ENCODE data around the gene MIPOL1. TPM values are rescaled to one million over a fixed set of nuclear protein-coding genes. Genes with fewer than 3 reads are reported as not detected.

Gene MIPOL1
- total RNA-seq, 1 donor from 2014 or later: 24.8 TPM

GRCh38 chr14:37165794-37166193 lies 31.9 kb upstream of the MIPOL1 start:
- Histone ChIP-seq H3K9me3 (no peaks in the 10 kb centered on the region), H3K4me1 (no peaks in the 10 kb centered on the region), H3K4me3 (no peak overlapping the region), H3K27ac (no peak overlapping the region), H3K36me3 (no peaks in the 10 kb centered on the region), H3K27me3 (no peaks in the 10 kb centered on the region)
- DNase-seq (ENCODE audit: extremely low spot score in 2 of 2): no peak
- TF ChIP-seq POLR2A (IDR thresholded peaks at IDR 0.05): no peak
- no peak for TF ChIP-seq POLR2AphosphoS5 (IDR thresholded peaks at IDR 0.05; ENCODE audit: insufficient read depth in 1 of 2, low read depth in 1 of 2)
- TF ChIP-seq CTCF (IDR thresholded peaks at IDR 0.05): no peak
- intact Hi-C loops (cut with DNase I): no loop called here

GRCh38 chr14:37167151-37168047 lies 30.3 kb upstream of the MIPOL1 start:
- H3K27ac ChIP-seq: no peak overlapping the region
- H3K4me1 ChIP-seq: no peaks in the 10 kb centered on the region
- no peak for DNase-seq (ENCODE audit: extremely low spot score in 2 of 2)
- no peak for TF ChIP-seq CTCF (IDR thresholded peaks at IDR 0.05)
- no peaks in the 10 kb centered on the region for H3K9me3 ChIP-seq
- H3K4me3 ChIP-seq: no peak overlapping the region
- no peaks in the 10 kb centered on the region for H3K36me3 ChIP-seq
- intact Hi-C loops (cut with DNase I): no loop called here
- H3K27me3 ChIP-seq: no peaks in the 10 kb centered on the region

GRCh38 chr14:37168721-37169120 lies 29.0 kb upstream of the MIPOL1 start:
- Histone ChIP-seq H3K36me3 (no peaks in the 10 kb centered on the region), H3K4me1 (peaks cover 9% of the 10 kb centered on the region), H3K9me3 (no peaks in the 10 kb centered on the region), H3K27me3 (no peaks in the 10 kb centered on the region), H3K4me3 (no peak overlapping the region), H3K27ac (no peak overlapping the region)
- no peak for DNase-seq (ENCODE audit: extremely low spot score in 2 of 2)
- TF ChIP-seq POLR2AphosphoS5 (IDR thresholded peaks at IDR 0.05; ENCODE audit: insufficient read depth in 1 of 2, low read depth in 1 of 2) (no peak), CTCF (IDR thresholded peaks at IDR 0.05) (no peak), POLR2A (IDR thresholded peaks at IDR 0.05) (no peak)
- intact Hi-C loops (cut with DNase I): no loop called here

GRCh38 chr14:37170237-37170636 lies 27.5 kb upstream of the MIPOL1 start:
- no peak for DNase-seq (ENCODE audit: extremely low spot score in 2 of 2)
- H3K36me3 ChIP-seq: no peaks in the 10 kb centered on the region
- H3K27me3 ChIP-seq: no peaks in the 10 kb centered on the region
- peaks cover 9% of the 10 kb centered on the region for H3K4me1 ChIP-seq
- H3K4me3 ChIP-seq: no peak overlapping the region
- intact Hi-C loops (cut with DNase I): no loop called here
- TF ChIP-seq CTCF (IDR thresholded peaks at IDR 0.05) (no peak), POLR2AphosphoS5 (IDR thresholded peaks at IDR 0.05; ENCODE audit: insufficient read depth in 1 of 2, low read depth in 1 of 2) (no peak), POLR2A (IDR thresholded peaks at IDR 0.05) (no peak)
- H3K9me3 ChIP-seq: no peaks in the 10 kb centered on the region
- no peak overlapping the region for H3K27ac ChIP-seq

GRCh38 chr14:37170993-37171392 lies 26.7 kb upstream of the MIPOL1 start:
- H3K36me3 ChIP-seq: no peaks in the 10 kb centered on the region
- H3K27me3 ChIP-seq: no peaks in the 10 kb centered on the region
- H3K4me3 ChIP-seq: no peak overlapping the region
- no peak overlapping the region for H3K27ac ChIP-seq
- no peaks in the 10 kb centered on the region for H3K9me3 ChIP-seq
- peaks cover 9% of the 10 kb centered on the region for H3K4me1 ChIP-seq
- DNase-seq (ENCODE audit: extremely low spot score in 2 of 2): no peak
- no peak for TF ChIP-seq CTCF (IDR thresholded peaks at IDR 0.05)
- TF ChIP-seq POLR2A (IDR thresholded peaks at IDR 0.05): no peak
- TF ChIP-seq POLR2AphosphoS5 (IDR thresholded peaks at IDR 0.05; ENCODE audit: insufficient read depth in 1 of 2, low read depth in 1 of 2): no peak
- intact Hi-C loops (cut with DNase I): no loop called here

All from vagina (tissue), 2 donors.